Fibroblast of skin of back (primary cell): ENCODE data around the gene GPR161. TPM values are rescaled to one million over a fixed set of nuclear protein-coding genes. Genes with fewer than 3 reads are reported as not detected.
A peak's percentile ranks its signal among the peaks of the same experiment; 100 is the strongest.
"Not testable (repeated sequence)": the region's sequence is repeated elsewhere in the genome, so short reads cannot be mapped to it uniquely, and the experiment has no call there.

Experiments used
- DNase-seq: peaks from one replicate; pipeline ENCODE4 v3.0.0-alpha.2; 2013
- polyA plus RNA-seq, 2 experiments: library from polyadenylated mRNA; unstranded; fragments of 120-200 nt; gene quantifications; one replicate each; pipeline ENCODE4 v1.2.1, GENCODE V29; 2013; ENCODE audit not compliant: insufficient read length in 2 of 2

The GPR161 gene, protein sequence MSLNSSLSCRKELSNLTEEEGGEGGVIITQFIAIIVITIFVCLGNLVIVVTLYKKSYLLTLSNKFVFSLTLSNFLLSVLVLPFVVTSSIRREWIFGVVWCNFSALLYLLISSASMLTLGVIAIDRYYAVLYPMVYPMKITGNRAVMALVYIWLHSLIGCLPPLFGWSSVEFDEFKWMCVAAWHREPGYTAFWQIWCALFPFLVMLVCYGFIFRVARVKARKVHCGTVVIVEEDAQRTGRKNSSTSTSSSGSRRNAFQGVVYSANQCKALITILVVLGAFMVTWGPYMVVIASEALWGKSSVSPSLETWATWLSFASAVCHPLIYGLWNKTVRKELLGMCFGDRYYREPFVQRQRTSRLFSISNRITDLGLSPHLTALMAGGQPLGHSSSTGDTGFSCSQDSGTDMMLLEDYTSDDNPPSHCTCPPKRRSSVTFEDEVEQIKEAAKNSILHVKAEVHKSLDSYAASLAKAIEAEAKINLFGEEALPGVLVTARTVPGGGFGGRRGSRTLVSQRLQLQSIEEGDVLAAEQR
- polyA plus RNA-seq (2013, experiment 1 of 2; ENCODE audit: insufficient read length): 20.3 TPM
- 20.2 TPM for polyA plus RNA-seq (2013, experiment 2 of 2; ENCODE audit: insufficient read length)

DNA sequence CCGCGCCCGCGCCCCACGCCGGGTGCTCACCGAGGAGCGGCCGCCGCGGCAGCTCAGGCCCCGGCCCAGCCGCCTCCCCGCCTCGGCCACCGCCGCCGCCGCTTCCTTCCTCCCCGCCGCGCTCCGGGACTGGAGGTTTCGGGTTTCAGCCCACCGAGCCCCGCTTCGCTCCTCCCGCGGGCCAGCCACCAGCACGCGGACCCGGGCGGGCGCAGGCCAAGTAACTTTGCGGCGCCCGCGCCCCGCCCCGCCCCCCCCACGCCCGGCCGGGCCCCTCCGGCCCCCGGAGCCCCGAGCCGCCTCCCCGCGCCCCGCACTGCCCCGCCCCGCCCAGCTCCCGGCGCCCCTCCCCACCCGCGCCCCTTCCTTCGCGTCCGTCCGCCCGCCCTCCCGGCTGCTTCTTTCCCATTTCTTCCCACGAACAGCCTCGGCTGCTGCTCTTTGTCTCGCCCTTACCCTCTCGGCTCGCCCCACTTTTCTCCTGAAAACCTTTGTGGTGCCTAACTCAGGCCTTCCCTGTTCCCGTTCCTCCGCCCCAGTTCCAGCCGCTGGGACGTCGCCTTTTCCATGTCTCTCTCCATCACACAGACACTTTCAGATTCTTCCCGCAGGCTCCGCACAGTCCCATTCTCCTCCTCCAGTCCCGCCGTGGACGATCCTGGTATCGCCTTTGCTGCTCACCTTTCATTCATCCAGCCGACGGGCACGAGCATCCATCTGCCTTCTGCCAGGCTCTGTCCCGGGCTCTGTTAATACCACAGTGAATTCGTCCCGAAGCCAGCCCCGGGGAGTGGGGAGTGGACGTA lies at the start of gene GPR161:
Gene GPR161 (minus strand): TSS at position 222 of the 806 bp plus-strand sequence. CDS start 32,080 bp downstream, outside the sequence.
- peak; percentile 61 for DNase-seq

- not testable (repeated sequence) for DNase-seq
Measured at GRCh38 chr1:168181063-168181720, 44.5 kb upstream of the GPR161 start.

DNA sequence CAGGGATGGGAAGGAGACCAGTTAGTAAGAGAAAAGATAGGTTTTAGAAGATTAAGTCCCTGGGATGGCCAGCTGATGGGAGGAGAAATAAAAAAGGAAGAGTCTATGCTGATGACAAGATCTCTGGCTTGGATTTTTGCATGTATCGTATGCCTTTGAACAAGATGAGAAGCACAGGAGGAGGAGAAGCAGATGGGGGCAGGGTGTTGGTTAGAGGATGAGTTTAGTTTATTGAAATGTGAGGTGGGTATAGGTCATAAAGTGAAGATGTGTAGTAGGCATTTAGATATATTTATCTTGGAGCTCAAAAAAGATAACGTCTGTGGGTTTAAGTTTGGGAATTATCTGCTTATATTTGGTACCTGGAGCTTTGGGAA lies 43.4 kb upstream of the GPR161 start:
- DNase-seq: no peak

DNA sequence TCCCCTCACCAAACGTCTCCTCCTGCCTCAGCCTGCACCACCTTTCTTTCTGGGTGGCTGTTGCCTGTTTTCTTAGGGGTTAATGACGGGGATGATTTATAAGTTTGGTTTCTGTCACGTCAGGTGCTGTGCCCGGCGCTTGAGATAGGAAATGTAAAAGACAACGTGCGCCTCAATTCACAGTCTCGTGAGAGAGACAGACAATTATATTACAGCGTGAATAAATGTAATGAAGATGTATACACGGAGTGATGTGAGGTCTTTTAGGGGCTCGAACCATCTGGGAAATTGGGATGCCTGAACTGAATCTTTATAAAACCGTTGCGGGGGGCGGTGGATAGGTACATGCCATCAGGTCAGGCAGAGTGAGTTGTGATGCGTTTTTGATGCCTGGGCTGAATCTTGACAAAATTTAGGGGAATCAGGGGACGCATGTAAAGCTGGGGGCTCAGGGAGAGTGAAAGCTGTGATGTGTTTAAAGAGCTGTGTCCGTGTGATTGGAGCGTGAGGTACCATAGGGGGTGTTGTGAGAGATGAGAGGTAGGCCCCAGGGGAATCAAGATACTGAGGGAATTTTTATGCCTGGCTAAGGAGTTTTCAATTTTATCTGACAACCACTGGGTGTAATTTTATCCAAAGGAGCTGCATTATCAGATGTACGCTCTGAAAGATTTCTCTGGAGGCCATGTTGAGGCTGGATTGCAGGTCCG lies 42.9 kb upstream of the GPR161 start:
- DNase-seq: peak; percentile 17

GRCh38 chr1:168178638-168179437 lies 42.1 kb upstream of the GPR161 start, which contains the start of gene TIPRL:
TIPRL (plus strand) TSS chr1:168178962; CDS start chr1:168179078, 116 bp downstream.
- peak; percentile 100 for DNase-seq

DNA sequence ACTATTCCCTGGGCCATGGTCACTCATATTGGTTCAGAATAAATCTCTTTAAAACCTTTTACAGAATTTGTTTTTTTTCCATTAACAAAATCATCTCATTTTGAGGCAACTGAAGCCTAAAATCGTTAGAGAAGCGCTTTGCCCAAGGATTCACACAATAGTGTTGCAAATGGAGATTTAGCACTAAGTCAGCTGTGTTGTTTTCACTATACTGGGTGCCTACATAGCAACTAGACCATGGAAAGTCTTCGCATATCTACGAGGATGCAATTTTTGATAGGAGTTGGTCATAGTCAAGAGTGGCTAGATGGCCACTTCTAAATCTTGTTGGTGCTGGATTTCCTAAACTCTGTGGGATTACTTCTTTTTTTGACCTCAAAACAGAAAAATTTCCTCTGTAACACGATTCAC lies 41.5 kb upstream of the GPR161 start:
- DNase-seq: no peak

DNA sequence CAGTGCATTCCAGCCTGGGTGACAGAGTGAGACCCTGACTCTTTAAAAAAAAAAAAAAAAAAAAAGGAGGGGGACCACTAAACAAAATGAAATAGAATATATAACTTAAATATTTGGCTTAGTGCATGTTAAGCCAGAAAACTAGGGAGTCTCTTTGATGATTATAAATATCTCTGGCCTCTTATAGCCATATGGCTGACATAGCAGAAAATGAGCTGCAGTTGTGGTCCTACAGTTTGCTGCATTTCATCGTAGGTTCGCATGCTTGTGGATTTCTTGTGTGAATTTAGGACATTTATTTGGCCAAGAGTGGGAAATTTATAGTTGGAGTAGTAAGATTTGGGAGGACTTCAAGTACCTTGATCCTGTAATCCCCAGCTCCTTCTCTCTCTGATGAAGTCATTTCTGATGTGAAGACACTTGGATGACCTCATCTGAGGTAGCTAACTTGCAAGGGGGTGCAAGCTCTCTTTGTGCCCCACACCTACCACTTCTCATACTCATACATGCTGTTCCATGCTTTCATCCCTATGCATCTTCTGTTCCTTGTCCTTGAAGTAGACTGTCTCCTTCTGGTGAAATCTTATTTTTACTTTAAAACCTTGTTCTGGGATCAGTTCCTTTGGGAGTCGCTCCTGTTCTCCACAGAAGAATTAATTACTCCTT lies 35.7 kb upstream of the GPR161 start:
- DNase-seq: no peak

- no peak for DNase-seq
Measured at GRCh38 chr1:168170564-168171508, 34.1 kb upstream of the GPR161 start.

DNA sequence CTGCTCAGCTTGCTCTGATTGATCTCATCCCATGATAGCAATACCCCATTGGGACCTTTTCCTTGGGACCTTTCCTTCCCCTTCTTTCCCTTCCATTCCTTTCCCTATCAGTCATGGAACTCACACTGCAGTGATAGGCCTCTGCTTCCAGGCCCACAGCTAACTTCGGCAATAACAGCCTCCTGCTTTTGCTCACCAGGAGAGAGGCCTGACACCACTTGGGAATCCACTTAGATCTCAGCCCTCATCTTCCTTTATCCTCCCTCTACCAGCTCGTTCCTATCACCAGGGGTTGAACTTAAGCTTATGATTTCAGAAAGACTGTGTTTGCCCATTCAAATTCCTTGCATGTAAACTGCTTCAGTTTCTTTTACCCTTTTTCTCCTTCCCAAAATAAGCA lies 31.1 kb upstream of the GPR161 start:
- no peak for DNase-seq

DNA sequence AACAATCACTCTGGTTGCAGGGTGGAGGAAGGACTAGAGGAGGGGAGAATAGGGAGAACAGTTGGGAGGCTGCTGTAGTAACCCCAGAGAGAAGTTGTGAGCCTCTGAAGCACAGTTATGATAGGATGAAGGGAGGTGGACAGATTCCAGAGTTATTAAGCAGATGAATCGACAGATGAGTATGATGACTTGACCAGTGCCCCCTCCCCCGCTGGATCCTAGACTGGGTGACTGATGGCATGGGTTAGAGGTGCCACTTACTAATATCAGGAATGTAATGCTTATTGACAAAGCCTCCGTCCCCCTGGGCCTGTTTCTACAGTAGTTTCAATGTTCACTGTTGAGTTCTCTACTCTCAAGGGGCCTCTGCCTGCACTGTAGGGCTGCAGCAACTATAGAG lies 28.0 kb upstream of the GPR161 start:
- DNase-seq: peak; percentile 53

DNA sequence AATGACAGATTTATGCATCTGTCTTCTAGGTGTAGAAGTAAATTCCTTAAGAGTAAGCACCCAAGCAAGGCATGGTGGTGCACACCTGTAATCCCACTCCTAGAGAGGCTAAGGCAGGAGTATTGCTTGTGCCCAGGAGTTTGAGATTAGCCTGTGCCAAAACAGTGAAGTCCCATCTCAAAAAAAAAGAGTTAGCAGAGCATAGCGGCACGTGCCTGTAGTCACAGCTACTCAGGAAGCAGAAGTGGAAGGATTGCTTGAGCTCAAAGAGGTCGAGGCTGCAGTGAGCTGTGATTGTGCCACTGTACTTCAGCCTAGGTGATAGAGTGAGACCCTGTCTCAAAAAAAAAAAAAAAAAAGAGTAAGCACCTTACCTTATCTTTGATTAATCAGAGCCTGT lies 26.9 kb upstream of the GPR161 start:
- DNase-seq: no peak

DNA sequence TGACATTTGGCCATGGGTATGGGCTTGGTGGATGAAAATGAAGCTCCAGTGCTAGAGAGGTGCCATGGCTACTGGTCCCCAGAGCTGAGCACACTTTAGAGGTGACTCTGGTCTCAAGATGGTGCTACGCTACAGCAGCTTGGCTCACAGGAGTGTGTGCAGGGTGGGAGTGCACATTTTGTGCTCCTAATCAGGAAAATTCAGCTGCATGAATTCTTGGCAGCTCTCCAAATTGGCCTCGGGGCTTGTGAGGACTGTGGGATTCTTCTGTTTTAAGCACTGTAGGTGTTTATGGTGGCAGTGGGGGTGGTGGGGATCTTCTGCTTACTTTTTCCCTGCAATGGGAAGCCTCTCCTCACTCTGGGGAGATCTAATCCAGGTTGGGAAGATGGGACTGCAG lies 24.7 kb upstream of the GPR161 start:
- no peak for DNase-seq

DNA sequence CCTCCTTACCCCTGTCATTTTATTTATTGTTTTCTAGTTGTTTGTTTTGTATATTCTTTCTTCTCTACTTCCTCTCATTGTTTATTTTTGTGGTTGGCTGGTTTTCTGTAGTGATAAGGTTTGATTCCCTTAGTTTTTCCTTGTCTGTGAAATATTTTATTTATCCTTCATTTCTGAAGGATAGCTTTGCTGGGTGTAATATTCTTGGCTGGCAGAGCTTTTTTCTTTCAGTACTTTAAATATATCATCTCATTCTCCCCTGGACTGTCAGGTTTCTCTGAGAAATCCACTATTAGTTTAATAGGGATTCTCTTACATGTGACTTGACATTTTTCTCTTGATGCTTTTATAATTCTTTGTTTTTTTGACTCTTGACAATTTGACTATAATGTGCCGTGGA lies 23.2 kb upstream of the GPR161 start:
- no peak for DNase-seq

- no peak for DNase-seq
Measured at GRCh38 chr1:168159251-168159650, 22.5 kb upstream of the GPR161 start.

- DNase-seq: no peak
Measured at GRCh38 chr1:168157638-168158037, 20.9 kb upstream of the GPR161 start.

GRCh38 chr1:168155910-168156309 lies 19.2 kb upstream of the GPR161 start:
- DNase-seq: no peak

- not testable (repeated sequence) for DNase-seq
Measured at GRCh38 chr1:168154707-168155106, 18.0 kb upstream of the GPR161 start.

DNA sequence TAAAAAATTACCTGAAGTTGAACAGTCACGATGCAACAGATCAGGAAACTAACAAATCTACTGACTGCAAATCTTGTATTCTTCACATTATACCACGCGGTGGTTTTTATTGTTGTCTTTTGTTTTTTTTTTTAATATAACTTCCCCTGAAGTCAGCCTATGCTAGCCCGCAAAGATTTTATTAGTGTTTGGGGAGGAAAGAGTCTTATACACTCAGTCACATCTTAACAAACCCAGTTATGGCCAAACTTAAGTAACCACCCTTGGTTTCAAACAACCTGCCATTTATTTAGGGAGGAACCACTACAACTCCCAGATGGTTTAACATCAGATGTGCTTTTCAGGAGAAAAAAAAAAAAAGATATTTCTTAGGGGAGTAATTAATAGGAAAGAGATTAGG lies 15.2 kb upstream of the GPR161 start:
- no peak for DNase-seq

- no peak for DNase-seq
Measured at GRCh38 chr1:168150283-168150682, 13.6 kb upstream of the GPR161 start.
